OCI-LY3 (cell line): ENCODE measurements around the gene FBXL19.

ENCODE experiments used
- H2AFZ ChIP-seq: fragments of 200-600, 300-600 bp; shearing (Covaris generic); 2 replicates; pipeline ENCODE4 v1.6.0; 2014; ENCODE audit warnings: antibody characterized with exemption, low read depth, low read length
- H3K27ac ChIP-seq: fragments of 200-600, 300-600 bp; sonication (generic); 2 replicates; pipeline ENCODE4 v1.5.1; 2014; ENCODE audit warnings: mild to moderate bottlenecking, low read length, moderate library complexity, mixed read lengths
- H3K27me3 ChIP-seq: fragments of 200-600, 300-600 bp; sonication (generic); 2 replicates; pipeline ENCODE4 v1.6.1; 2014; ENCODE audit warnings: low read depth, low read length, mixed read lengths
- H3K36me3 ChIP-seq: fragments of 200-600, 300-600 bp; sonication (generic); replicated peaks from 2 replicates; pipeline ENCODE3; 2014; ENCODE audit warnings: low read depth, low read length, mixed read lengths
- H3K4me1 ChIP-seq: fragments of 300-600, 200-600 bp; sonication (generic); 2 replicates; pipeline ENCODE4 v1.6.1; 2014; ENCODE audit warnings: low read length, mixed read lengths
- H3K4me2 ChIP-seq: fragments of 200-600, 300-600 bp; sonication (generic); 2 replicates; pipeline ENCODE4 v1.6.1; 2014; ENCODE audit warnings: low read length, mixed read lengths
- H3K4me3 ChIP-seq: fragments of 300-600, 200-600 bp; sonication (generic); 2 replicates; pipeline ENCODE4 v1.5.1; 2014; ENCODE audit warnings: antibody characterized with exemption, mild to moderate bottlenecking, low read length, moderate library complexity
- H3K79me2 ChIP-seq: fragments of 300-600, 200-600 bp; shearing (Covaris generic); 2 replicates; pipeline ENCODE4 v1.6.1; 2014; ENCODE audit warnings: mild to moderate bottlenecking, low read length, mixed read lengths
- H3K9ac ChIP-seq: fragments of 300-600, 200-600 bp; shearing (Covaris generic); 2 replicates; pipeline ENCODE4 v1.6.0; 2014; ENCODE audit warnings: mild to moderate bottlenecking, low read length, moderate library complexity
- H3K9me3 ChIP-seq: fragments of 200-600, 300-600 bp; shearing (Covaris generic); 2 replicates; pipeline ENCODE4 v1.6.1; 2014; ENCODE audit warnings: low read length, mixed read lengths; ENCODE audit not compliant: insufficient read depth
- H4K20me1 ChIP-seq: fragments of 200-600, 300-600 bp; sonication (generic); 2 replicates; pipeline ENCODE4 v1.6.1; 2016; ENCODE audit warnings: low read length, mixed read lengths; ENCODE audit not compliant: insufficient read depth
- EZH2phosphoT487 ChIP-seq: fragments of 200-600 bp; shearing (Covaris generic); IDR thresholded peaks from 2 replicates; pipeline ENCODE4 v1.6.1; 2018; ENCODE audit warnings: antibody characterized with exemption, mixed run types, low read depth
- TF ChIP-seq, protein P1 (sequence below): fragments of 200-600, 300-600 bp; sonication (generic); IDR thresholded peaks from 2 replicates; pipeline ENCODE4 v1.5.1; 2014; ENCODE audit warnings: antibody characterized with exemption, low read length, low read depth

Gene FBXL19

DNA sequence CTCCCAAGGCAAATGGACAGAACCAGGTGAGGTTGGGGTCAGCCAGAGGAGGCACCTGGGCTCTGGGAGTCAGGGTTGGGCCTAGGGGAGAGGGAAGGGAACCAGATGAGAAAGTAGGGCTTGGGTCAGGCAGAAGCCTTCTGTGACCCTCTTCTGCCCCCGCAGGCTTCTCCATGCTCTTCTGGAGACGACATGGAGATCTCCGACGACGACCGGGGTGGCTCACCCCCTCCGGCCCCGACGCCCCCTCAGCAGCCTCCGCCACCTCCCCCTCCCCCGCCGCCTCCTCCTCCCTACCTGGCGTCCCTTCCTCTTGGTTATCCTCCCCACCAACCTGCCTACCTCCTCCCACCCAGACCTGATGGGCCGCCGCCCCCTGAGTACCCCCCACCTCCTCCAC is 42.1 kb downstream of the FBXL19 start:
- no peaks in the 10 kb centered on the region for H3K79me2 ChIP-seq
- no peaks in the 10 kb centered on the region for H3K27me3 ChIP-seq
- H3K27ac ChIP-seq: no peak overlapping the region
- no peaks in the 10 kb centered on the region for H3K9me3 ChIP-seq
- no peak overlapping the region for H3K4me2 ChIP-seq
- no peaks in the 10 kb centered on the region for H4K20me1 ChIP-seq
- no peak overlapping the region for H3K4me3 ChIP-seq
- H3K36me3 ChIP-seq: peaks cover 59% of the 10 kb centered on the region
- no peak for TF ChIP-seq EZH2phosphoT487
- TF ChIP-seq, protein P1, sequence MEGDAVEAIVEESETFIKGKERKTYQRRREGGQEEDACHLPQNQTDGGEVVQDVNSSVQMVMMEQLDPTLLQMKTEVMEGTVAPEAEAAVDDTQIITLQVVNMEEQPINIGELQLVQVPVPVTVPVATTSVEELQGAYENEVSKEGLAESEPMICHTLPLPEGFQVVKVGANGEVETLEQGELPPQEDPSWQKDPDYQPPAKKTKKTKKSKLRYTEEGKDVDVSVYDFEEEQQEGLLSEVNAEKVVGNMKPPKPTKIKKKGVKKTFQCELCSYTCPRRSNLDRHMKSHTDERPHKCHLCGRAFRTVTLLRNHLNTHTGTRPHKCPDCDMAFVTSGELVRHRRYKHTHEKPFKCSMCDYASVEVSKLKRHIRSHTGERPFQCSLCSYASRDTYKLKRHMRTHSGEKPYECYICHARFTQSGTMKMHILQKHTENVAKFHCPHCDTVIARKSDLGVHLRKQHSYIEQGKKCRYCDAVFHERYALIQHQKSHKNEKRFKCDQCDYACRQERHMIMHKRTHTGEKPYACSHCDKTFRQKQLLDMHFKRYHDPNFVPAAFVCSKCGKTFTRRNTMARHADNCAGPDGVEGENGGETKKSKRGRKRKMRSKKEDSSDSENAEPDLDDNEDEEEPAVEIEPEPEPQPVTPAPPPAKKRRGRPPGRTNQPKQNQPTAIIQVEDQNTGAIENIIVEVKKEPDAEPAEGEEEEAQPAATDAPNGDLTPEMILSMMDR: no peak
- no peak overlapping the region for H3K9ac ChIP-seq
- H3K4me1 ChIP-seq: no peaks in the 10 kb centered on the region
- H2AFZ ChIP-seq: no peak overlapping the region

DNA sequence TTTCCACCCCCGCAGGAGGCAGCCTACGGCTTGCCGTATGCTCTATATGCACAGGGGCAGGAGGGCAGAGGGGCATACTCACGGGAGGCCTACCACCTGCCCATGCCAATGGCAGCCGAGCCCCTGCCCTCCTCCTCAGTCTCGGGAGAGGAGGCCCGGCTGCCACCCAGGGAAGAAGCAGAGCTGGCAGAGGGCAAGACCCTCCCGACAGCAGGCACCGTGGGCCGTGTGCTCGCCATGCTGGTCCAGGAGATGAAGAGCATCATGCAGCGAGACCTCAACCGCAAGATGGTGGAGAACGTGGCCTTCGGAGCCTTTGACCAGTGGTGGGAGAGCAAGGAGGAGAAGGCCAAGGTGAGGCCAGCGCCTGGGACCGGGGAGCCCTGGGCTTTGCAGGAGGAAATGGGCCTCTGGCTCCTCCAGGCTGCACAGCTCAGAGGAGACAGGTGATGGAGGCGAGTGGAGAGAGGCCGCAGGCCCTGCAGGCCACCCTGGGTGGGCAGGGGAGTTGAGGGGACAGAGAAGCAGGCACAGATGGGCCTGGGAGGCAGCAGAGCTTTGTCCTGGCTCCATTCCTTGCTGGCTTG is 42.8 kb downstream of the FBXL19 start:
- H3K27ac ChIP-seq: no peak overlapping the region
- H3K79me2 ChIP-seq: no peaks in the 10 kb centered on the region
- H4K20me1 ChIP-seq: no peaks in the 10 kb centered on the region
- H3K9me3 ChIP-seq: no peaks in the 10 kb centered on the region
- peaks cover 60% of the 10 kb centered on the region for H3K36me3 ChIP-seq
- H3K4me3 ChIP-seq: no peak overlapping the region
- no peaks in the 10 kb centered on the region for H3K4me1 ChIP-seq
- H3K4me2 ChIP-seq: no peak overlapping the region
- no peak for TF ChIP-seq EZH2phosphoT487
- TF ChIP-seq, protein P1: no peak
- H3K9ac ChIP-seq: no peak overlapping the region
- H3K27me3 ChIP-seq: no peaks in the 10 kb centered on the region
- no peak overlapping the region for H2AFZ ChIP-seq

DNA sequence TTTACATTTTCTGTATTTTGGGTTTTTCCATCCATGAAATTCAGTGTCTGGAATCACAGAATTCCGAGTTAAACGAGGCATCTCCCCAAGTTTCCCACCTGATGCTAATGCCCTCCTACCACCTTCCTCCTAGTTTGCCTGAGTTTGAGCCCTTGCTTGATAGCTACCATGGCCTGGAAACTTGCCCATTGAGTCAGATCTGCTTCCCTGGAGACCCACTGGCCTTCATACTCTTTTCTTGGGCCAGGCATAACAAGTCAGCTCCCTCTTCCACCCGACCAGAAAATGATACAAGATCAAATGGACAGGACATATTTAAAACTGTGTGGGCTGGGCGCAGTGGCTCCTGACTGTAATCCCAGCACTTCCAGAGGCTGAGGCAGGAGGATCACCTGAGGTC is 44.4 kb downstream of the FBXL19 start:
- no peak overlapping the region for H3K9ac ChIP-seq
- H3K4me3 ChIP-seq: no peak overlapping the region
- H4K20me1 ChIP-seq: no peaks in the 10 kb centered on the region
- H3K27me3 ChIP-seq: no peaks in the 10 kb centered on the region
- H3K9me3 ChIP-seq: no peaks in the 10 kb centered on the region
- H3K36me3 ChIP-seq: peaks cover 63% of the 10 kb centered on the region
- no peaks in the 10 kb centered on the region for H3K79me2 ChIP-seq
- H2AFZ ChIP-seq: no peak overlapping the region
- no peaks in the 10 kb centered on the region for H3K4me1 ChIP-seq
- no peak overlapping the region for H3K4me2 ChIP-seq
- no peak overlapping the region for H3K27ac ChIP-seq
- TF ChIP-seq, protein P1: no peak
- no peak for TF ChIP-seq EZH2phosphoT487

DNA sequence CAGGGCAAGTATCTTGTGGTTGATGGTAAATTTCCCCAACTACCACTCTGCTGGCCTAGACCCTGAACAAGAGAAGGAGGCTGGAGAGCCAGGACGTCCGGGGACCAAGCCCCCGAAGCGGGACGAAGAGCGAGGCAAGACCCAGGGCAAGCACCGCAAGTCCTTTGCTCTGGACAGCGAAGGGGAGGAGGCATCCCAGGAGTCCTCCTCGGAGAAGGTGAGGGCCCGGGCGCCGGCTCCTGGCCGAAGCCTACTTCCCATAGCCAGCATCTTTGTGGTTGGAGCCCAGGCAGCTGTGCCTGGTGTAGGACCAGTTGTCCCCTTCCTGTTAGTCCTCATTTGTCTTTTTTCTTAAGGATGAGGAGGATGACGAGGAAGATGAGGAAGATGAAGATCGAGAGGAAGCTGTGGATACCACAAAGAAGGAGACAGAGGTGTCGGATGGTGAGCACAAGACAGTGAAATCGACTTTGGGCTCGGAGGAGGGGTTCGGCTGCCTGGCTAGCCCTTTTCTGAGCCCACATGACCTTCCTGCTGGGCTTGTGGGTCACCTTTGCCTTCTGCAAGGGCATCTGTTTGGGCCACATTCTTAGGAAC is 46.0 kb downstream of the FBXL19 start:
- no peak for TF ChIP-seq EZH2phosphoT487
- TF ChIP-seq, protein P1: no peak
- no peak overlapping the region for H3K4me2 ChIP-seq
- no peak overlapping the region for H2AFZ ChIP-seq
- H3K4me1 ChIP-seq: no peaks in the 10 kb centered on the region
- no peak overlapping the region for H3K9ac ChIP-seq
- H3K79me2 ChIP-seq: no peaks in the 10 kb centered on the region
- H3K27me3 ChIP-seq: no peaks in the 10 kb centered on the region
- H3K4me3 ChIP-seq: no peak overlapping the region
- H4K20me1 ChIP-seq: no peaks in the 10 kb centered on the region
- no peaks in the 10 kb centered on the region for H3K9me3 ChIP-seq
- H3K27ac ChIP-seq: no peak overlapping the region
- H3K36me3 ChIP-seq: peaks cover 61% of the 10 kb centered on the region
